Epithelial cell of proximal tubule (primary cell): ENCODE data around the gene RALBP1. TPM values are rescaled to one million over a fixed set of nuclear protein-coding genes. Genes with fewer than 3 reads are reported as not detected.

Source experiments
- DNase-seq: peaks from one replicate; pipeline ENCODE4 v3.0.0-alpha.2; 2011; ENCODE audit warnings: low read depth
- H3K4me3 ChIP-seq: 2 replicates; pipeline ENCODE4 v1.5.1; 2011; ENCODE audit warnings: low read depth, mild to moderate bottlenecking, low read length
- CTCF ChIP-seq: conservative IDR thresholded peaks from 2 replicates; pipeline ENCODE4 v1.5.1; 2012; ENCODE audit warnings: low read depth, mild to moderate bottlenecking, low read length
- total RNA-seq: library from RNA; depleted of rRNA; stranded (reverse); fragments of >200 nt; gene quantifications from 2 replicates; pipeline ENCODE4 v1.2.3, GENCODE V29; 2015

RALBP1 gene
- total RNA-seq, 1 donor from 2014 or later, result 57.5 TPM

- no peak for TF ChIP-seq CTCF
- no peak overlapping the region for H3K4me3 ChIP-seq
These were observed 93.9 kb downstream of the RALBP1 start for GRCh38 chr18:9569178-9569577.

GRCh38 chr18:9570255-9570654, 94.9 kb downstream of the RALBP1 start:
- no peak for DNase-seq
- no peak overlapping the region for H3K4me3 ChIP-seq
- no peak for TF ChIP-seq CTCF

More at GRCh38 chr18:9569178-9569577, 93.9 kb downstream of the RALBP1 start:
- DNase-seq, result no peak

GRCh38 chr18:9571546-9571945, 96.2 kb downstream of the RALBP1 start:
- DNase-seq, result no peak
- no peak for TF ChIP-seq CTCF
- no peak overlapping the region for H3K4me3 ChIP-seq

DNA sequence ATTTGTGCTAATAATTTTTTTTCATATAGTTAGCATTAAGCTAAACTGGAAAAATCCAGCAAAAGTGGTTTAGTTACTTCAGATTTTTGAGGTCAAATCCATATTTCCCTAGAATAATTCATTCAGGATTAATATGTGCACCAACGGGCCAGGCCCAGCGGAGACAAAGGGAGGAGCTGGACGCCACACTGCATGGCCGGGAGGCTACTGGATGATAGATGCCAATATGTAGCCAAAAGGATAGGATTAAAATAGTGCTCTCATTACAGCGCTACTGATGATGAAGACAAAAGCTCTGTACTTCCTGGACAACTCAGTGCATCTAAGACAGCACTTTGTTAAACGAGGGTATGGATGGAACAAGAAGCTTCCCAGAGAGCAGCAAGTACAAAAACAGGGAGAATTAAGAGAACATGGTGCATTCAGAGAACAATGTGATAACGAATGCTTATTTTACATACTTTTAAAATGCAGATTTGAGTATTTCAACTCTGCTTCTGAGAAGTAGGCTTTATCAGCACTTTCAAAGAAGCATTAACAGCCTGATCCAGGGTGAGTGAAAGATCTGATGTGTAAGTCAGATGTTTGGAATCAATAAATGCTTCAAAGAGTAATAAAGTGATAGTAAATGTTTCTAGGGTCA, 99.3 kb downstream of the RALBP1 start:
- no peak overlapping the region for H3K4me3 ChIP-seq
- no peak for TF ChIP-seq CTCF
- DNase-seq, result no peak

DNA sequence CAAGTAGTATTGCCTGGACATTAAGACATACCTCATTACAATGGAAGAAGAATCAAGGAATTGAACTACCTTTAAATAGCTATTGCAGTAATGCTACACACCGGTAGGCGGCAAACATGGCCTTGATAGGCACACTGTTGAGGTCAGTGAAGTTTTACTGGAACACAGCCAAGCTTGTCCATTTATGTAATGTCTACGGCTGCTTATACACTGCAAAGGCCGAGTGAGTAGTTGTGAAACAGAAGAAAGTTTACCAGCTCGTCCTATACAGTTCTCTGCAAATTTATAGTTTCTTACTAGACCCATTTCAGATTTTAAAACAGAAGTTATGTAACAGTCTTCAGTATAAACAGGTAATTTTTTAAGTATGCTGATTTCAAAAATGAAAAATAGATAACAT, 100.2 kb downstream of the RALBP1 start:
- peak; percentile 83 for DNase-seq
- no peak overlapping the region for H3K4me3 ChIP-seq

GRCh38 chr18:9577361-9577760, 102.0 kb downstream of the RALBP1 start:
- no peak for DNase-seq
- TF ChIP-seq CTCF, result no peak
- H3K4me3 ChIP-seq, result no peak overlapping the region

More for the DNA sequence above, 100.2 kb downstream of the RALBP1 start:
- peak; percentile 92 for TF ChIP-seq CTCF

DNA sequence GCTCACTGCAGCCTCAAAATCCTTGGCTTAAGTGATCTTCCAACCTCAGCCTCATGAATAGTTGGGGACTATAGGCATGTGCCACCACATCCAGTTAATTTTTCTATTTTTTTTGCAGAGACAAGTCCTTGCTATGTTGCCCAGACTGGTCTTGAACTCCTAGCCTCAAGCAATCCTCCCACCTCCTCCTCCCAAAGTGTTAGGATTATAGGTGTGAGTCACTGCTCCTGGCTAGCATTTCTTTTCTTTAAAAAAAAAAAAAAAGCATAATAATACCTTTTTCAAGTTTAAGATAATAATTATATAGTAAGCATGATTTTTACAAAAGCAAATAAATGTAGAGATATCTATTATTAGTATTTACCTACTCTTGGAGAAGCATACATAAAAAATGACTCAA, 103.0 kb downstream of the RALBP1 start:
- no peak for TF ChIP-seq CTCF
- no peak for DNase-seq
- H3K4me3 ChIP-seq, result no peak overlapping the region
